ENCODE results near the gene STPG4.

The STPG4 gene

DNA sequence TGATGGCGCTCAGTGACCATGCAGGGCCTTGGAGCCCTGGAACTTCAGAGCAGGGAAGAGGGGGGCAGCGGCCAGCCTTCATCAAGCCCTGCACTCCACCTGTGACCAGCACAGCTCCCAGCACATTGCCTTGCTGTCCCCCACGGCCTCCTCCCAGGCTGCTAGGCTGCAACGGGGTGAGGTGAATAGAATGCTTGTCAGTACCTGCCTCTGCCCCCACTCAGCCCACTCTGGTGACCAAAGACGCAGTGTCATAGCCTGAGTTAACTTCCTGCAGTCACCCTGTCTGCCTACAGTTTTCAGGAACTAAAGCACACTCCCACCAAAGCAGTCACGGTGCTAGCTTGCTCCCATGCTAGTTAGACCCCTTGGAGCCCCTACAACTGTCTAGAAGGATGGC, 72.1 kb downstream of the STPG4 start:
- no peak for DNase-seq (ENCODE audit: extremely low read depth, insufficient read length)
- H3K27me3 ChIP-seq (replicated peaks; ENCODE audit: control insufficient read depth, insufficient read depth, low read length): no peaks in the 10 kb centered on the region; the same call in none of the 2 replicates
- no peaks in the 10 kb centered on the region for H3K36me3 ChIP-seq (ENCODE audit: control insufficient read depth, insufficient read depth, low read length)
- TF ChIP-seq, protein P1, sequence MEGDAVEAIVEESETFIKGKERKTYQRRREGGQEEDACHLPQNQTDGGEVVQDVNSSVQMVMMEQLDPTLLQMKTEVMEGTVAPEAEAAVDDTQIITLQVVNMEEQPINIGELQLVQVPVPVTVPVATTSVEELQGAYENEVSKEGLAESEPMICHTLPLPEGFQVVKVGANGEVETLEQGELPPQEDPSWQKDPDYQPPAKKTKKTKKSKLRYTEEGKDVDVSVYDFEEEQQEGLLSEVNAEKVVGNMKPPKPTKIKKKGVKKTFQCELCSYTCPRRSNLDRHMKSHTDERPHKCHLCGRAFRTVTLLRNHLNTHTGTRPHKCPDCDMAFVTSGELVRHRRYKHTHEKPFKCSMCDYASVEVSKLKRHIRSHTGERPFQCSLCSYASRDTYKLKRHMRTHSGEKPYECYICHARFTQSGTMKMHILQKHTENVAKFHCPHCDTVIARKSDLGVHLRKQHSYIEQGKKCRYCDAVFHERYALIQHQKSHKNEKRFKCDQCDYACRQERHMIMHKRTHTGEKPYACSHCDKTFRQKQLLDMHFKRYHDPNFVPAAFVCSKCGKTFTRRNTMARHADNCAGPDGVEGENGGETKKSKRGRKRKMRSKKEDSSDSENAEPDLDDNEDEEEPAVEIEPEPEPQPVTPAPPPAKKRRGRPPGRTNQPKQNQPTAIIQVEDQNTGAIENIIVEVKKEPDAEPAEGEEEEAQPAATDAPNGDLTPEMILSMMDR (IDR thresholded peaks at IDR 0.05; ENCODE audit: insufficient read depth, low read length, poor library complexity, severe bottlenecking): no peak
- H3K4me3 ChIP-seq (replicated peaks; ENCODE audit: low read depth, low read length): no peak overlapping the region

DNA sequence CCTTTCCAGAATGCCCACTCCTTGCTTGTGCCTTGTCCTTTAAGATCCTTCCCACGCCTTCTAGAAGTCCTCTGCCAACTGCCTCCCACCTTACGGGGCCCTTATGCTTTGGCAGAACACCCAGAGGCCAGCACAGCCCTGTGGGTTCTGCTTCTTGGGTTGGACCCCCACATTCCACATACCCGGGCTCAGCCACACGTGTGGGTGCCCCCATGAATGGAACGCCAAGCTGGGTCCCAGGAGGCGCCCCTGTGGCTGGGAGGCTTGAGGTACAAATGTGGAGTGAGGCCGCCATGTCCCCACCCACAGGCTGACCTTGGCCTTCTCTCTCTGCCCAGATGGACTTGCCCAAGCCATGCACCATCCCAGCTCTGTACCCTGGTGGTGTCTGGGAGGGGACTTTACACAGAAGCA, 74.2 kb downstream of the STPG4 start:
- DNase-seq (ENCODE audit: extremely low read depth, insufficient read length): no peak
- Histone ChIP-seq H3K4me3 (replicated peaks; ENCODE audit: low read depth, low read length) (no peak overlapping the region), H3K36me3 (ENCODE audit: control insufficient read depth, insufficient read depth, low read length) (no peaks in the 10 kb centered on the region; the same call in 1 of the 2 replicates), H3K27me3 (replicated peaks; ENCODE audit: control insufficient read depth, insufficient read depth, low read length) (no peaks in the 10 kb centered on the region; the same call in none of the 2 replicates)
- TF ChIP-seq, protein P1 (IDR thresholded peaks at IDR 0.05; ENCODE audit: insufficient read depth, low read length, poor library complexity, severe bottlenecking): no peak

DNA sequence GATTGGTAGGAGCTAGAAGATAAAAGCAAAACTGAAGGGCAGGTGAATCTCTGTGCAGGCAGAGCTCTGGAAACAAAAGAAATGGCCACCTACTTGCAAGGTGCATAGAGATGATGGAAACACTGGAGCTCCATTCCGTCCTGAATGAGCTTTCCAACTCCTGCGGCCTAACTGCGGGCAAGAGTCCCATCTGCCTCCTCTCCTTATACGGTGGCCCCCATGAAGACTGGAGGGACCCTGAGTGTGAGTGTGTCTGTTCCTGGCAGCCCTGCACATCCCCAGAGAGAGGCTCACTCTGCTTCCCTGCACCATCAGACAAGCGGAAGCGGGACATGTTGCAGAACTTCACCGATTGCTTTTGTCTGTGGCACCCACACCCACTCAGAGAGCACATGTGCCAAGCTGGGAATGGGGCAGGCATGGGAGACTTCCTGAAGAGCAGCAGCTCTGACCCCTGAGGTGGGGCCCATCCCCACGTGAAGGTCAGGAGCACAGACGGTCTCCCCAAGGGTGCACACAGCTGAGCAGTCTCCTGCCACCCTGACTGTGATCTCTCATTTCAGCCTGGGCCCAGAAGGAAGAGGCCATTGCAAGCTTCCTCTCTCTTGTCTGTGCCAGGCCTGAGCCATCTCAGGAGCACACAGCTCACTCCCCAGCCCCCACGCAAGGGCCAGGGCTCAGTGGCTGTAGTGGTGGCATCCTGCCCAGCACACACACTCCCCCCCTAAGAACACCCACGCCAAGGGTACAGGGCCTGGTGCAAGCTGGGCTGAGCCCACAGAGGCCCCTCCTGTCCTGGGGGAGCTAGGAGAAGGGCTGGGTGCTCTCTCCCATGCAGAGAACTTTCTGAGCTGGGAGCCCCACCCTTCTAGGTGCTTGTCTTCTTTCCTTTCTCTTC, 75.3 kb downstream of the STPG4 start:
- H3K36me3 ChIP-seq (ENCODE audit: control insufficient read depth, insufficient read depth, low read length): no peaks in the 10 kb centered on the region; the same call in 1 of the 2 replicates
- DNase-seq (ENCODE audit: extremely low read depth, insufficient read length): no peak
- TF ChIP-seq, protein P1 (IDR thresholded peaks at IDR 0.05; ENCODE audit: insufficient read depth, low read length, poor library complexity, severe bottlenecking): no peak
- no peak overlapping the region for H3K4me3 ChIP-seq (replicated peaks; ENCODE audit: low read depth, low read length)
- H3K27me3 ChIP-seq (replicated peaks; ENCODE audit: control insufficient read depth, insufficient read depth, low read length): no peaks in the 10 kb centered on the region; the same call in none of the 2 replicates

DNA sequence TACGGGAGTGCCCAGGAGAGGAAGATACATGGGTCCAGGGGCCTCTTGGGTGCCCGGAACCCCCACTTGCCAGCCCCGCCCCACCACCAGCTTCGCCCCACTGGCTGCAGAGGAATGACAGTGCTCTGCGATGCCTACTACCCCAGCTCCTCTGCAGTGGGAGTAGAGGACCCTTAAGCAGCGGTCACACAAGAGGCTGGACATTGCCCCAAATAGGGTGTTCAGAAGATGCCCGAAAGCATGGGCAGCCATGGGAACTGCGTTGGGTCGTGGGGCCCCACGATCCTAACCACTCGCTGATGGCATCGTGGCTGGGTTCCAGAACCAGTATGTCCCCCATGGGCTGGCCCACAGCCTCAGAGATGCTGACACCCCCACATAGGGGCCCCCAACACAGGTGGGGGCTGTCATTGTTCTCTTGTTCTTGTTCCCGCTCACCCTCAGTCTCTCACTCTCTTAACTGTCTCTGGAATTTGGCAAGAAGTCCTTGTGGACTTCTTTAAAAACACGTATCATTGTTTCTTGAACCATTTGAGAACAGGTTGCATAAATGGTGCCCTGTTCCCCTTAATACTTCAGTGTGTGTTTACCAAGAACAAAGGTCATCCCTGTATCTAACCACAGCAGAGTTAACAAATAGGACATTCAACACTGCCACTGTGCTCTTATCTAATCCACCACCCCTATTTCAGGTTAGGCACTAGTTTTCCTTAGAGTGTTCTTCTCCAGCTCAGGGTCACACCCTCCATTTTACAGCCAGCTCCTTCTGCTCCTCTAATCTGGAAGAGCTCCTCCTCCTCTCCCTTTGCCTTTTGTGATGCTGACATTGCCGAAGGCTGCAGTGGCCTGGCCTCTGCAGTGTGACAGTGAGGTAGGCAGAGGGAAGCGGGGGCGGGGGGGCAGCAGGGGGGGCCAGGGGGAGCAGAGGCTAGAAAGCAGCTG, 76.3 kb downstream of the STPG4 start:
- TF ChIP-seq, protein P1 (IDR thresholded peaks at IDR 0.05; ENCODE audit: insufficient read depth, low read length, poor library complexity, severe bottlenecking): no peak
- Histone ChIP-seq H3K36me3 (ENCODE audit: control insufficient read depth, insufficient read depth, low read length) (peaks cover 2% of the 10 kb centered on the region; the same call in 1 of the 2 replicates), H3K27me3 (replicated peaks; ENCODE audit: control insufficient read depth, insufficient read depth, low read length) (no peaks in the 10 kb centered on the region; the same call in none of the 2 replicates), H3K4me3 (replicated peaks; ENCODE audit: low read depth, low read length) (no peak overlapping the region)
- no peak for DNase-seq (ENCODE audit: extremely low read depth, insufficient read length)

DNA sequence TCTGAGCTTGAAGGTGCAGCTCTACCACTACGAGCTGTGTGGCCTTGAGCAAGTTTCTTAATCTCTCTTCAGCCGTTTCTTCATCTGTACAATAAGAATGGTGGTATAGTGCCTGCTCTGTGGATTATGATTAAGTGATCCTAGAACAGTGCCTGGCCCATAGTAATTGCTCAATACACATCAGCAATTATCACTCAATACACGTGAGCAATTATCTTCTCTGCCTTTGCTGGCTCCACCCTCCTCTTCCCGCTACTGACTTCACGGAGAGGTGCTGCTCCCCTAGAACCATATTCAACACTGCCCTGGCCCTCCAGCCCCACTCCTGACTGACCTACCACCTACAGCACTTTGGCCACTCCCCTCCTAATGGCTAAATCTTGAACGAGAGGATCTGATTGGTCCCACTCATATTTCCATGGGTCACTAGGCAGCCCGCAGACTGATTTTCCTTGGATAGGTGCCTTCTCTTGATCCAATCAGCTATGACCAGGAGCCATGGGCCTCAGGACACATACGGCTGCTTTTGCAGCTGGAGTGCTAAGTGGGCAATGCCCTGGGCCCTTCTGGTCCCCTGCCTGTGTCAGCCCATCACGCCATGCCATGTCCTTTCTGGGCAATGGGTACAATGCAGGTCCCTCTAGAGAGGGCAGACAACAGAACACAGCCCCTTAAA, 77.5 kb downstream of the STPG4 start:
- TF ChIP-seq, protein P1 (IDR thresholded peaks at IDR 0.05; ENCODE audit: insufficient read depth, low read length, poor library complexity, severe bottlenecking): no peak
- no peaks in the 10 kb centered on the region for H3K27me3 ChIP-seq (replicated peaks; ENCODE audit: control insufficient read depth, insufficient read depth, low read length)
- no peak overlapping the region for H3K4me3 ChIP-seq (replicated peaks; ENCODE audit: low read depth, low read length)
- peaks cover 6% of the 10 kb centered on the region; the same call in 1 of the 2 replicates for H3K36me3 ChIP-seq (ENCODE audit: control insufficient read depth, insufficient read depth, low read length)
- no peak for DNase-seq (ENCODE audit: extremely low read depth, insufficient read length)

Data from GM06990 (cell line).